Measurements from ENCODE around the gene BMPR1B.

- TF ChIP-seq CTCF (IDR thresholded peaks at IDR 0.05 in 8 of 11, conservative IDR thresholded peaks at IDR 0.05 in 3 of 11), result no peak
- no peak for TF ChIP-seq POLR2A (IDR thresholded peaks at IDR 0.05)
These were observed 314.1 kb downstream of the BMPR1B start for GRCh38 chr4:95071851-95072250.
